NCI-H2196 (cell line): ENCODE results near the gene FKBP4.
A peak's percentile ranks its signal among the peaks of the same experiment; 100 is the strongest.

Experiments
- DNase-seq: peaks from one replicate; lab custom pipeline; 2025; ENCODE audit not compliant: unreplicated experiment; lab: John Stamatoyannopoulos, UW

Gene FKBP4

DNA sequence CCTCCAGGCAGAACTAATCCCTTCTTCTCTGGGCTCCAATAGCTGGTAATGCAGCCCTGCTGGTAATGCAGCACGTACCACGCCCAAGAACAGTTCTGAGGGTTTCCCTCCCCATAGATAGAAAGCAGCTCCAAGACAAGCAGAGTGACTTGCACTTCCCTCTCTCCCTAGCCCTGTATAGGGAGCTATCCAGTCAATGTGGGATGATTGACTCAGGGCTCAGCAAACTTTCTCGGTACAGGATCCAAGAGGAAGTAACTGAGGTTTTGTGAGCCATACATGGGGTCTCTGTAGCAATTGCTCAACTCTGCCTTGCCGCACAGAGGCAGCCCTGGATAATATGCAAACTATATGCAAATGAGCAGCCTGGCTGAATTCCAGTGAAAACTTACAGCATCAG, 15.5 kb upstream of the FKBP4 start:
- no peak for DNase-seq

DNA sequence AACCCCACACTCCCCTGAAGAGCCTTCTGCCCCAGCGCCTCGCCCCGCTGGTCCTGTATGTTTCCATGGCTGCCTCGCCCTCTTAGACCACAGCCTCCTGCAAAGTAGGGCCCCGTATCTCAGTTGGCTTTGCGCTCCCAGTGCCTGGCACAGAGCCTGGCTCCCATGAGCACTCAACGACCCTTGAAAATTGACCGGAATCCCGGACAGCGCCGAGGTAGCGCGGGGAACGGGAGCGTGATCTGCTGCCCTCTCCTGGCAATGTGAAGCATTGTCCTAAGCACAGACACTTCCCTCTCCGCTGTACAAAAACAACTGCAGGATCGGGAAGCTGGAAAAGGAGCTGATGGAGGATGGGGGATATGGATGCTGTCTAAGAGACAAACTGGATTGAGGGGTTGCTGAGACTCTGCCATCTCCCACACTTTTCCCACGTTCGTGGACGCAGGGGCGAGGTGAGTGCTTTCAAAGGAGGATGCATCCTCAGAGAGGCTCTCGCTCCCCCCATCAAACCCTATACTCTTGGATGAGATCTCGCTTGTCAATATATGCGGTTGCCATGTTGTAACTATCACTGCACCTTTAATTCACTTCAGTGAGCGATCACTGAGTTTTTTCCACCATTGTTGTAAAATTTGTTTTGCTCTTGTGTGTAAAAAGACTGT, 10.7 kb upstream of the FKBP4 start:
- DNase-seq: peak; percentile 36

DNA sequence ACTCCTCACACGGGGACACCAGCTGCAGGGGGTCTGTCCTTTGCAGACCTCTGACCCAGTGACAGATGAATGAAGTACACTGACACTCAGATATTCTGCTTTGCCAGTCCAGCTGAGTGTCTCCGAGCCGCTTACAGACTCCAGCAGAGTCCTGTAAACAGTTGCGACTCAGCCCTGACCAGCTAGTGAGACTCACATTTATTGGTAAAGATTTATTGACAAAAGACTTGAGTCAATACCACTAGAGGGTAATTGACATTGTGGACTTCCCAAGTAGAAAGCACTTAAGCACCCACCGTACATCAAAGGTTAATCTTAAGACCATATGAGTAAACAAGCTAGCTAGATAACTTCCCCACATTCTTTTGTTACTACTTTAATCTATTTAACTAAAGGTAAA, 9.8 kb upstream of the FKBP4 start:
- no peak for DNase-seq

DNA sequence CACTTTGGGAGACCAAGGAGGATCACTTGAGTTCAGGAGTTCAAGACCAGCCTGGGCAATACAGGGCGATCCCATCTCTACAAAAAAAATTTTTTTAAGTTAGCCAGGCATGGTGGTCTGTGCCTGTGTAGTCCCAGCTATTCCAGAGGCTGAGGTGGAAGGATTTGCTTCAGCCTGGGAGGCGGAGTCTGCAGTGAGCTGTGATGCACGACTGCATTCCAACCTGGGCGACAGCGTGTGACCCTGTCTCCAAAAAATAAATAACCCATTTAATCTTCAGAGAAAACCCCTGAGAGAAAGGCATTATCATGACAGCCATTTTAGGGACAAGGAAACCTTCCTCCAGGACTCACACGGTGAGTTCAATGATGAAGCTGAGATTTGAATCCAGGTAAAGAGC, 3.7 kb upstream of the FKBP4 start:
- DNase-seq: no peak

DNA sequence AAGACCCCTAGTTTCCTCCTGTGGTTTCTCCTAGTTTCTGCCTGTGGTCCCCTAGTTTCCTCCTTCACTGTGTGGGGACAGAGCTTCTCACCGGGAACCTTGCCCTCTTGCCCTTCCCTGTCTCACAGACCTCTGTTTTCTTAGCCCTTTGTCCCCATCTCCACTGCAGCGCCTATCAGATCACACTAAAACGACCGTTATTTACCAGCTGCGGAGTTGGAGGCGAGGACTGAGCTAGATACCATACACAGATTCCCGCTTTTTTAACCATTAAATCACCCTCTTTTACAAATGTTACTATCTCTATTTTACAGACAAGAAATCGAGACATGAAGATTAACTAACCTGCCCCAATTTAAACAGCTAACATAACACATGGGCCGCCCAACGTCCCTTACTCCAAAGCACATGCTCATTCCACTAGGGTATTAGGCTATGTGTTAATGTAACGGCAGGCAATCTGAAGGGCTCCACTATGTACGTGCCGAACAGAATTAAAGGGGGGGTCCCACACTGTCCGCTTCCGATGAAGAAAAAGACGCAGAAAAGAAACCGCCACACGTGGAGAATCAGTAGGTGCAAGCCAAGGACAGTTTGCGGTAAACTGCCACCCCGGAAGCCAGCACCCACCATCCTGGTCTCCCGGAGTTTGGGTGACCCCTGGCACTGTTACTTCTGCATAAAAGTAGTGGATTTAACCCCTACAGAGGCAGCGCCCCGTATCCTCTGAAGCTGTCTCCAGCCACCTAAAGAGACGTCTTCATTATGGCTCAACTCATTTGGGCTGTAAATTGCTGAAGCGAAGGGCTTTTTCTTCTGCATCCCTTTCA, 1.9 kb upstream of the FKBP4 start:
- no peak for DNase-seq

DNA sequence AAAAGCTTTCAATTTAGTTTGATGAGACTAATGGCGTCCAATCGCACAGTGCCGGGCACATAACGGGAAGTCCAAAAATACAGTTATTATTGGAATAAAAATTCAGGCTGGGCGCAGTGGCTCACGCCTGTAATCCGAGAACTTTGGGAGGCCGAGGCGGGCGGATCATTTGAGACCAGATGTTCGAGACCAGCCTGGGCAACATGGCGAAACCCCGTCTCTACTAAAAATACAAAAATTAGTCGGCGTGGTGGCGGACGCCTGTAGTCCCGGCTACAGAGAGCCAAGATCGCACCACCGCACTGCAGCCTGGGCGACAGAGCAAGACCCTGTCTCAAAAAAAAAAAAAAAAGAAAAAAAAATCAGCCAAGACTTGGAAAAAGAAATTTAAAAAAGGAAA, 1.2 kb upstream of the FKBP4 start:
- DNase-seq: no peak

DNA sequence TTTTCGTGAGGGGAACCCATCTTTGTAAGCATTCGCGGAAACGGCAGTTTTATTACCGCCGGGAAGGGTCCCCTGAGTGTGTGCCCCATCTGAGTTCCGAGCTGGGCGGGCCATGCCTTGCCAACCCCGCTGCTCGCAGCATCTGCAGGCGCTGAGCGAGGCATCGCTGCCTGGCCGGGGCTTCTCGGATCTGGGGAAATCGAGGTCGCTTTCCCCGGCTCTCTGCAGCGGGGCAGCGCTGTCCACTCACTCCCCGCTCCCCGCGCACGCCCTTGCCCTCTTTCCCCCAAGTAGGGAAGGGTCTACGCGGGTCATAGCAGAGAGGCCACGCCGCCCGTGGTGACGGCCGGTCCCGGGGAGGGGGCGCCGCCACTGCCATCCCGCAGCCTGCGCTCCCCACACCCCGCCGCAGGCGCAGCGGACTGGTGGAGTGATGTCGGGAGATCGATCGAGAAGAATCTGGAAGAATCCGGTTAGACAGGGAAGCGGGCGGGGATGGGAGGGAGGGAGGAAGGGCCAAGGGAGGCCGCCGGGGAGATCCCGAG, 507 bp upstream of the FKBP4 start:
- no peak for DNase-seq

DNA sequence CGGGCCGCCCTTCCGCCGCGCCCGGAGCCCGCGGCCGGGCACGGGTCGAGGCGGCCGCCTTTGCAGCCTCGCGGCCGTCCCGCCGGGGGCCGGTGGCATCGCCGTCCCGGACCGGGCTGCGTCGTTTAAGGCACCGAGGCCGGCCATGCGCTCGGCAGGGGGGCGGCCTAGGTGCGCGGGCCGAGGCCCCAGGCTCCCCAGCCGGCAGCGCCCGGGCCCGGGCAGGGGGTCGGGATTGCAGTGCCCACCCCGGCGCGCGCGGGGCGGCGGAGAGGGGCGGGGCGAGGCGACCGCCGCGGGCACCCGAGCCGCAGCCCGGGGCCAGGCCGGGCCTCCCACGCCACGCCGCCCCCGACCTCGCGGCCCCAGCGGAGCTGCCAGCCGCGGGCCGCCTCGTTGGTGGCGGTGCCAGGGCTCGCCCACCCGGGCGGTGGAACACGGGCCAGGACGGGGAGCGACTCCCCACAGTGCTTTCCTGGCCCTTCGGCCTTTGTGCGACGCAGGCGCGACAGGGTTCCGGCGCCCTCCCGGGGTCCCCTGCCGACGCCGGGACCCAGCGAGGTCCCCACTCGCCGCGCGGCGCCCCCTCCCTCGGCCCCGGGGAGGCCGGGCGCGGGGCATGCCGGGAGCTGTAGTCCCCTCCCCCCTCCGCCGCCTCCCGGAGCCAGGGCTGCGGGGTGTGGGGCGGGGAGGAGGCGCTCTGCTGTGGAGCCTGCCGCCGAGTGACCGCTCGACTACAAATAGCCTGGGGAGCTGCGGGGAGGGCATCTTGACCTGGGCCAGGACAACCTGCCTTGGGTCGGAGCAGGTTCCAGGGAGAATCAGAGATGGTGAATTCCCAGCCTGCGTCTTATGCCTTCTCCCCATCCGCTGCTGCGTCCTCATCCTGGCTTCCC, 769 bp downstream of the FKBP4 start:
- DNase-seq: peak; percentile 56

DNA sequence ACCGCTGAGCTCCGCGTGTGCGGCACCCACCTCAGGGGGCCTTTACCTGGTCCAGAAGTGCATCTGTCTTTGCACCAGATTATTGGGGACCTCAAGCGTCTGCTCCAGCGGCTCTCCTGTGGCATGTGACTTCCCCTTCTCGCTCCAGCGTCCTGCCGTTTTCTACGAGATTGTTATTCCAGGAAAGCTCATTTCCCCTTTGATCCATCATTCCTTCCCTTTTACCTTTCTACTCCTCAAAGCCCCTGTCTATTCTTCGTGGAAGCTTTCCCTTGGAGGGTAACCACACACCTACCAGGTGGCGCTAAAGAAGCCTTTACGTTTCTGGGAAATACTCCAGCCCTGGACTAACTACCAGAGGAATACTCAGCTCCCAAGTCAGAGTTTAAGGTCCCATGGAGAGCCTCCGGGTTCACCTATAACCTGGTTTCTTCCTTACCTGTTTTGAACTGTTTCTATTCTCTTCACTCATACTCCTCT, 1.5 kb downstream of the FKBP4 start:
- DNase-seq: no peak

DNA sequence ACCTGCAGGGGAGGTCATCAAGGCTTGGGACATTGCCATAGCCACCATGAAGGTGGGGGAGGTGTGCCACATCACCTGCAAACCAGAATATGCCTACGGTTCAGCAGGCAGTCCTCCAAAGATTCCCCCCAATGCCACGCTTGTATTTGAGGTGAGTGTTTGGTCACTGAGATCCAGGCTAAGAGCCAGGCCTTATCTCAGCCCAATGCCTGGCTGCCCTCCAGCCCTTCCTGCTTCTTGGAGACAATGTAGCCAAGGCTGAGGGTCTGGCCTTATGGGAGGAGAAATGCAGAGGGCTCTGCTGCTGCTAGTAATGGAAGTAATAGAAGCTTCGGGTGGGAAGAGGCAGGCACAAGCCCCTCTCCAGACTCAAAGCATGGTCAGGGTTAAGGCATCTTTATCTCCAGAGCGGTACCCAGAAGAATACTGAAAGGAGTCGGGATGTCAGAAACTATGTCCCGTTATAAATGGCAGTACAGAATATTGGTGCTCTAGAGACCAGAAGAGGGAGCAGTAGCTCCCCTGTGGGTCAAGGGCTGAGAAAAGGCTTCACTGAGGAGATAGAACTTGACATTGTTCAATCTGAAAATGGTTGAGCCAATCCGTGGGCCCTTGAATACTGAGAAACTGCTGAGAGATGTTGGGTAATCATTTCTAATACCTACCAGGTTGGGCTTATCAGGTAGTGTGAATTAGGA, 3.1 kb downstream of the FKBP4 start:
- DNase-seq: no peak

DNA sequence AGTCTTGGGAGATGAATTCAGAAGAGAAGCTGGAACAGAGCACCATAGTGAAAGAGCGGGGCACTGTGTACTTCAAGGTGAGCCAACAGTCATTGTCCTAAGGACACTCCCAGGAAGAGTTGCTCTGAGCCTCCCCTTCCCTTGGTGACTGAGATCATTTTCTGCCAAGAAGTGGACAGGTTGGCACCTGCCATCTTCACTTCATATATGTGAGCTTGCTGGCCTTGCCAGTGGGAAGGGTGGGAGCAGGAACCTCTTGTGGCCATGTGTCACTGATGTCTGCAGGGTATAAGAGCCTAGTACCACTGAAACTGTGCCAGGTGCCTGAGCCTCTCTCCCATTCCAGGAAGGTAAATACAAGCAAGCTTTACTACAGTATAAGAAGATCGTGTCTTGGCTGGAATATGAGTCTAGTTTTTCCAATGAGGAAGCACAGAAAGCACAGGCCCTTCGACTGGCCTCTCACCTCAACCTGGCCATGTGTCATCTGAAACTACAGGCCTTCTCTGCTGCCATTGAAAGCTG, 5.3 kb downstream of the FKBP4 start:
- DNase-seq: peak; percentile 2

DNA sequence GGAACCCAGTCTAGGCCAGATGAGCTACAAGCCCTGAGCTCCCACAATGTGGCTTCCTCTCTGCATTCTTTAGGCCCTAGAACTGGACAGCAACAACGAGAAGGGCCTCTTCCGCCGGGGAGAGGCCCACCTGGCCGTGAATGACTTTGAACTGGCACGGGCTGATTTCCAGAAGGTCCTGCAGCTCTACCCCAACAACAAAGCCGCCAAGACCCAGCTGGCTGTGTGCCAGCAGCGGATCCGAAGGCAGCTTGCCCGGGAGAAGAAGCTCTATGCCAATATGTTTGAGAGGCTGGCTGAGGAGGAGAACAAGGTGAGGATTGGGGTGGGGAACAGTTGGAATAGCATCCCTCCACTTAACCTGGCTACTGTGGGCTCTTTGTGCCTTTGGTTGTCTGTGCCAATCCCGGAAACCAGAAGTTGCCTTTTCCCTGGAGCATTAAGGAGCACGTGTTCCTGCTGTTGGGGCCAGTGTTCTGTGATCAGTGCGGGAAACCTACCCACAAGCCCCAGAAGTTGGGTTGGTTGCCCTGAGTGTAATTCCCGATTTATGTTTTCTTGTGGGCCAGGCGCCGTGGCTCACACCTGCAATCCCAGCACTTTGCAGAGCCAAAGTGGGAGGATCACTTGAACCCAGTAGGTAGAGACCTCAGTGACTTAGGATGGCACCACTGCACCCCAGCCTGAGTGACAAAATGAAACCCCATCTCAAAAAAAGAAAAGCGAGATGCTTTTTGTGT, 6.4 kb downstream of the FKBP4 start:
- DNase-seq: no peak

DNA sequence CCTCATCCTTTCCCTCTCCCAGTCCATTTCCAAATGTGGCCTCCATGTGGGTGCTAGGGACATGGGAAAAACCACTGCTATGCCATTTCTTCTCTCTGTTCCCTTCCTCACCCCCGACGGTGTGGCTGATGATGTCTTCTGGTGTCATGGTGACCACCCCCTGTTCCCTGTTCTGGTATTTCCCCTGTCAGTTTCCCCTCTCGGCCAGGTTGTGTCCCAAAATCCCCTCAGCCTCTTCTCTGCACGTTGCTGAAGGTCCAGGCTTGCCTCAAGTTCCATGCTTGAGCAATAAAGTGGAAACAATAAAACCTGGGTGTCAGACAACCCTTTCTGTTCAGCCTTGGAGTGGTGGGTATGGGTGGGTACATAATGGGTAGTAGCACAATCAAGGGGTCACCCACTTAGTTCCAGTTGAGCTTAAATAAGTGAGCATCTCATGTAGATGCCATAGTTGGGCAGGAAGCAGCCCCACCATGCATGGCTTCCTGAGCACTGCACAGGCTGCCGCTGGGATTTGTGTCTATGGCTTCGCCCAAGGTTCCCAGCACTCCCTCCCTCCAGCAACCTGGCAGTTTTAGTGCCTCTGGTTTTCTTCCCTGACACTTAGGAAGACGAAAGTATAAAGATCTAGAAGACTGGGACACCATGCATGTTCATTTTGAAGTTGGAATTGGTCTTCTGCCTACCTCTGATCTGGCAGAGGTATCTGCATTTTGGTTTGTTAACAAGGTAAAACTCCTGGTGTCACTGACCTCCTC, 9.0 kb downstream of the FKBP4 start:
- no peak for DNase-seq

DNA sequence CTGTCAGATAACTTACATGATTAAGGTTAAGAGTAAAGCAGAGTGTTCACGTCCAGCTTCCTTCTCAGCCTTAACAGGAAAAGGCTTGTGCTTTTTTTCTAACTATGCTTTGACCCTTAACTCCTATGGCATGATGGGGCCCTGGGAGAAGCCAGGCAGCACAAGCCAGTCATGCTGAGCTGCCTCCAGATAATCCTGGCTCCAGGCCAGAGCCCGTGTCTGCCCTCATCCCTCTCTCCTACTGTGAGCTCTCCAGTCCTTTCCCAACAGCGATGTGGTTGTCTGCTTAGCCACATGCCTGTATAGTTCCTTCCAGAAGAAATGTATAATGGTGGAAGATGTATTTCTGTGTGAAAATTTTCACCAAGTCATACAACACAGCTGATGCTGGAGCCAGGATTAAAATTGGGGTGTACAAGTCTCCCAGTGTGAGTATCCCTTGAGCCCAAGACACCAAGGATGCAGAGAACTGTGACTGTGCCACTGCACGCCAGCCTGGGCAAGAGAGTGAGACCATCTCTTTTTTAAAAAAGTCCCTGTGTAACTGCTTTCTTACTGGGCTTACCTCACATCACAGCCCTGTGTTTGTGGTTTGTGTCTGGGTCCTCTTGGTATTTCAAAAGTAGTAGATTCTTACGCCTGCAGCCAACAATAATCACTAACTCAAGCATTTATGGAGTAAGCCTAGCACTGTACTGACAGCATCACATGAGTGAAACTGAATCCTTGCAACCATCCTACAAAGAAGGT, 9.8 kb downstream of the FKBP4 start:
- DNase-seq: no peak

DNA sequence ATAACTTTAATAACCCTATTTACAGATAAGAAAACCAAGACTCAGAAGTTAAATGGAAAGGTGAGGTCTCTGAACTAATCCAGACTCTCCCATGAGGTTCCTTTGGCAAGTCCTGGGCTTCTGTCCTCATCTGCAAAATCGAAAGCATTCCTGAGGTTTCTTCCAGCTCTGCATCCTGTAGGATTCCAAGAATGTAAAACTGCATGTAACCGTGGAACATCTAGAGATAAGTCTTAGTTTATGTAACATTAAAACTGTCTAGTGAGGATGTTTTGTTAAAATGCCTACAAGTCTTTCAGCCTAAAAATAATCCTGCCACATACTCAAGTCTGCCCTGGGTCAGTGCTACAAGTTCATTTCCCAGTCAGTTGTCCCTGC, 10.4 kb downstream of the FKBP4 start:
- DNase-seq: no peak

DNA sequence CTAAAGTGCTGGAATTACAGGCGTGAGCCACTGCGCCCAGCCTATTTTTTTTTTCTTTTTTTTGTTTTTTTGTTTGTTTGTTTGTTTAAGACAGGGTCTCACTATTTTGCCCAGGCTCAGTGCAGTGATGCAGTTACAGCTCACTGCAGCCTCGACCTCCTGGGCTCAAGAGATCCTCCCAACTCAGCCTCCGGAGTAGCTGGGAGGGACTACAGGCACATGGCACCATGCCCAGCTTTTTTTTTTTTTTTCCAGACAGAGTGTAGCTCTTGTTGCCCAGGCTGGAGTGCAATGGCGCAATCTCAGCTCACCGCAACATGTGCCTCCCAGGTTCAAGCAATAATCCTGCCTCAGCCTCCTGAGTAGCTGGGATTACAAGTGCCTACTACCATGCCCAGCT, 11.9 kb downstream of the FKBP4 start:
- no peak for DNase-seq

DNA sequence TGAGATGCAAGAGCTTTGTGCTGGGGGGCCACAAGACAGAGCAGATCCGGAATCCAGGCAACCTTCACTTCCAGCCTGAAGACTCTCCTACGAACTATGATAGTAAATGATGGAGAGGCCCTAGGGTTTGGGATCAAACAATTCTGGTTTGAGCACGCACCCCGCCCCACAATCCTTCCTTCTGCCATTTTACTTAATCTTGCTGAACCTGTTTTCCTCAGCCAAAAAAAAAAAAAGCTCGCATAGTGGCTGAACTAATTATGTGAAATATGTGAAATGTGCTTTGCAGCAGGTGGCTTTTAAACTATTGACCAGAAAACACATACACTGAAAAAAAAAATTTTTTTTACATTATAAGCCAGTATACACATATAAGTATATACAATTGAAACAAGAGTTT, 17.0 kb downstream of the FKBP4 start:
- no peak for DNase-seq
